HG02885 (cell line): ENCODE measurements around the gene HACD1.

Experiments
- ATAC-seq: cut with Tn5 transposase; IDR thresholded peaks from one replicate; pipeline ENCODE4 v1.9.1; 2021; ENCODE audit warnings: mild to moderate bottlenecking; ENCODE audit not compliant: unreplicated experiment, poor library complexity

The HACD1 gene

GRCh38 chr10:17617031-17617911 lies at the start of gene HACD1:
Gene HACD1, minus strand, starts transcription at chr10:17617374. Its CDS starts 35 bp downstream, at chr10:17617339.
- ATAC-seq, result peak; percentile 70

- no peak for ATAC-seq
These were observed 48.6 kb upstream of the HACD1 start for GRCh38 chr10:17665747-17666146.

- ATAC-seq, result no peak
These were observed 46.3 kb upstream of the HACD1 start for GRCh38 chr10:17663450-17663849.

GRCh38 chr10:17662193-17663138 lies 45.3 kb upstream of the HACD1 start:
- no peak for ATAC-seq

- ATAC-seq, result no peak
These were observed 44.3 kb upstream of the HACD1 start for GRCh38 chr10:17661510-17661909.

GRCh38 chr10:17660921-17661320 lies 43.7 kb upstream of the HACD1 start:
- ATAC-seq, result no peak

- ATAC-seq, result no peak
These were observed 42.2 kb upstream of the HACD1 start for GRCh38 chr10:17659365-17659764.

GRCh38 chr10:17657103-17657500 lies 39.9 kb upstream of the HACD1 start:
- no peak for ATAC-seq

- ATAC-seq, result peak; percentile 95
These were observed 38.5 kb upstream of the HACD1 start for GRCh38 chr10:17655567-17656146.

GRCh38 chr10:17655009-17655408 lies 37.8 kb upstream of the HACD1 start:
- ATAC-seq, result no peak

- no peak for ATAC-seq
These were observed 35.4 kb upstream of the HACD1 start for GRCh38 chr10:17652585-17652984.

GRCh38 chr10:17651896-17652295 lies 34.7 kb upstream of the HACD1 start:
- ATAC-seq, result no peak

- no peak for ATAC-seq
These were observed 33.2 kb upstream of the HACD1 start for GRCh38 chr10:17650416-17650815.

GRCh38 chr10:17649836-17650235 lies 32.7 kb upstream of the HACD1 start:
- no peak for ATAC-seq

GRCh38 chr10:17649052-17649451 lies 31.9 kb upstream of the HACD1 start:
- ATAC-seq, result no peak

- no peak for ATAC-seq
These were observed 31.3 kb upstream of the HACD1 start for GRCh38 chr10:17648243-17649035.

- no peak for ATAC-seq
These were observed 30.2 kb upstream of the HACD1 start for GRCh38 chr10:17647326-17647725.

GRCh38 chr10:17645621-17646345 lies 28.6 kb upstream of the HACD1 start:
- no peak for ATAC-seq

GRCh38 chr10:17644485-17644943 lies 27.3 kb upstream of the HACD1 start:
- ATAC-seq, result peak; percentile 31
